Tibial nerve (tissue), 4 donors: ENCODE measurements around the gene ROBO3.

Source experiments
- CTCF ChIP-seq, 5 experiments: fragments of 200-600 bp in 3 of 5; fragments of 450-650 bp in 2 of 5; sonication (generic) in 3 of 5; IDR thresholded peaks; one replicate each; pipeline ENCODE4 v1.5.1; 2016 to 2019; ENCODE audit warnings: antibody characterized with exemption in 5 of 5, mild to moderate bottlenecking in 3 of 5, moderate library complexity in 2 of 5
- EP300 ChIP-seq, 2 donors: sonication (generic); formaldehyde crosslinking; IDR thresholded peaks; one replicate each; pipeline ENCODE4 v1.6.1; 2017; ENCODE audit warnings: antibody characterized with exemption in 2 of 2, mild to moderate bottlenecking in 1 of 2
- POLR2A ChIP-seq, 2 donors: fragments of 450-650 bp; IDR thresholded peaks; one replicate each; pipeline ENCODE4 v1.6.1; 2017; ENCODE audit warnings: antibody characterized with exemption in 2 of 2, mild to moderate bottlenecking in 2 of 2, moderate library complexity in 2 of 2

- TF ChIP-seq CTCF (IDR thresholded peaks at IDR 0.05) (no peak), EP300 (IDR thresholded peaks at IDR 0.05) (no peak), POLR2A (IDR thresholded peaks at IDR 0.05) (no peak)
Observed at GRCh38 chr11:124915541-124916369, 50.5 kb downstream of the ROBO3 start.
